Loucy (cell line): ENCODE results near the gene EIF2D.

ENCODE experiments used
- EZH2phosphoT487 ChIP-seq: fragments of 200-600 bp; IDR thresholded peaks from 2 replicates; pipeline ENCODE4 v1.6.1; 2018; ENCODE audit warnings: antibody characterized with exemption, mild to moderate bottlenecking, moderate library complexity, borderline replicate concordance
- TF ChIP-seq, protein P1 (sequence below): fragments of 200-600 bp; sonication (generic); conservative IDR thresholded peaks from 2 replicates; pipeline ENCODE4 v1.5.1; 2014; ENCODE audit warnings: mild to moderate bottlenecking, antibody characterized with exemption, low read length

DNA sequence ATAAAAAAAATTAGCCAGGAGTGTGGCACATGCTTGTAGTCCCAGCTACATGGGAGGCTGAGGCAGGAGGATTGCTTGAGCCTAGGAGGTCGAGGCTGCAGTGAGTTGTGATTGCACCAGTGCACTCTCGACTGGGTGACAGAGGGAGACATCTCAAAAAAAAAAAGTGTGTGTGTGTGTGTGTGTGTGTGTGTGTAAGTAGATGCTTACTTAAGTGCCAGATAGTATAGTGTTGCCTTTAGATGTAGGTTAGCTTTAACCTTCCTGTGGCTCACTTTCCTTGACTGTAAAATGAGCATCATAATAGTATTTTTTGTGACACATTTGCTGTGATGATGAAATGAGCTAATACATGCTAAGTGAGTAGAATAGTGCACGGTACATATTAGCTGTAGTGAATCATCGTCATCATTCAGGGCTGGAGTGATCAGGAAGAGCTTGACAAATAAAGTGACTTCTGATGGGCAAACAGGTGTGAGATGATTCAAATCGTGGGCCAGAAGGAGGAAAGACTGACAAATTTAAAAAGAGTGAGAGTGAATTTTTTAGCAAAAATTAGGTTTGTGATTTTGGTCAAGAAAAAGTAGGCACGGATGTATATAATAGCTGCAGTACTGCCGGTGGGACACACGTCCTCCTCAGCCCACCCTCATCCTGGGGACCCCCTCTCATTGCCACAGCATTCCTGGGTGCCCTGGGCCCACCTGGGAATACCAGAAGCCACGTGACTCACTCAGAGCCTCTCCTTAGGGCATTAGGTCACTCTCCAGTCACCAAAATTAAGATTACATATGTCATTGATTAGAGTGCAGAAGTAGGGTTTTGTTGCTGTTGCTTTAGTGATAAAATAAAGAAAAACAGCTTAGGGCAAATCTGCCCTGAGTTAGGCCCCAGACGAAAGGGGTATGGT is 33.9 kb downstream of the EIF2D start:
- no peak for TF ChIP-seq EZH2phosphoT487
- TF ChIP-seq, protein P1, sequence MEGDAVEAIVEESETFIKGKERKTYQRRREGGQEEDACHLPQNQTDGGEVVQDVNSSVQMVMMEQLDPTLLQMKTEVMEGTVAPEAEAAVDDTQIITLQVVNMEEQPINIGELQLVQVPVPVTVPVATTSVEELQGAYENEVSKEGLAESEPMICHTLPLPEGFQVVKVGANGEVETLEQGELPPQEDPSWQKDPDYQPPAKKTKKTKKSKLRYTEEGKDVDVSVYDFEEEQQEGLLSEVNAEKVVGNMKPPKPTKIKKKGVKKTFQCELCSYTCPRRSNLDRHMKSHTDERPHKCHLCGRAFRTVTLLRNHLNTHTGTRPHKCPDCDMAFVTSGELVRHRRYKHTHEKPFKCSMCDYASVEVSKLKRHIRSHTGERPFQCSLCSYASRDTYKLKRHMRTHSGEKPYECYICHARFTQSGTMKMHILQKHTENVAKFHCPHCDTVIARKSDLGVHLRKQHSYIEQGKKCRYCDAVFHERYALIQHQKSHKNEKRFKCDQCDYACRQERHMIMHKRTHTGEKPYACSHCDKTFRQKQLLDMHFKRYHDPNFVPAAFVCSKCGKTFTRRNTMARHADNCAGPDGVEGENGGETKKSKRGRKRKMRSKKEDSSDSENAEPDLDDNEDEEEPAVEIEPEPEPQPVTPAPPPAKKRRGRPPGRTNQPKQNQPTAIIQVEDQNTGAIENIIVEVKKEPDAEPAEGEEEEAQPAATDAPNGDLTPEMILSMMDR: no peak
